Measurements from ENCODE around the gene IKZF3.
A peak's percentile ranks its signal among the peaks of the same experiment; 100 is the strongest.

IKZF3 gene

GRCh38 chr17:39818358-39819000, 45.6 kb downstream of the IKZF3 start:
- Histone ChIP-seq H3K9me3 (ENCODE audit: low read depth, low read length) (no peaks in the 10 kb centered on the region; the same call in 1 of the 2 replicates), H3K9ac (ENCODE audit: insufficient read length) (no peak overlapping the region), H3K36me3 (ENCODE audit: insufficient read depth, low read length) (no peaks in the 10 kb centered on the region), H3K27ac (no peak overlapping the region), H3K4me3 (no peak overlapping the region)
- TF ChIP-seq EZH2 (IDR thresholded peaks at IDR 0.05) (no peak), FOXP2 (optimal IDR thresholded peaks at IDR 0.05; ENCODE audit: control extremely low read depth, extremely low read length, insufficient read depth) (no peak), POLR2AphosphoS5 (IDR thresholded peaks at IDR 0.05; ENCODE audit: borderline replicate concordance, low read depth, low read length) (no peak)
- no peak for DNase-seq (ENCODE audit: low read depth, low spot score)

GRCh38 chr17:39816272-39816671, 47.8 kb downstream of the IKZF3 start:
- no peak for DNase-seq (ENCODE audit: low read depth, low spot score)
- Histone ChIP-seq H3K27ac (no peak overlapping the region), H3K9ac (ENCODE audit: insufficient read length) (no peak overlapping the region), H3K36me3 (ENCODE audit: insufficient read depth, low read length) (no peaks in the 10 kb centered on the region), H3K4me3 (no peak overlapping the region), H3K9me3 (ENCODE audit: low read depth, low read length) (no peaks in the 10 kb centered on the region)
- TF ChIP-seq POLR2AphosphoS5 (IDR thresholded peaks at IDR 0.05; ENCODE audit: borderline replicate concordance, low read depth, low read length), result no peak
- no peak for TF ChIP-seq EZH2 (IDR thresholded peaks at IDR 0.05)
- no peak for TF ChIP-seq FOXP2 (optimal IDR thresholded peaks at IDR 0.05; ENCODE audit: control extremely low read depth, extremely low read length, insufficient read depth)

- Histone ChIP-seq H3K27ac (no peak overlapping the region), H3K36me3 (ENCODE audit: insufficient read depth, low read length) (no peaks in the 10 kb centered on the region), H3K4me3 (no peak overlapping the region), H3K9ac (ENCODE audit: insufficient read length) (no peak overlapping the region), H3K9me3 (ENCODE audit: low read depth, low read length) (no peaks in the 10 kb centered on the region)
- no peak for TF ChIP-seq FOXP2 (optimal IDR thresholded peaks at IDR 0.05; ENCODE audit: control extremely low read depth, extremely low read length, insufficient read depth)
- TF ChIP-seq POLR2AphosphoS5 (IDR thresholded peaks at IDR 0.05; ENCODE audit: borderline replicate concordance, low read depth, low read length), result no peak
- no peak for TF ChIP-seq EZH2 (IDR thresholded peaks at IDR 0.05)
- DNase-seq (ENCODE audit: low read depth, low spot score), result no peak
Observed at GRCh38 chr17:39814497-39814896, 49.6 kb downstream of the IKZF3 start.

- TF ChIP-seq EZH2 (IDR thresholded peaks at IDR 0.05) (no peak), POLR2AphosphoS5 (IDR thresholded peaks at IDR 0.05; ENCODE audit: borderline replicate concordance, low read depth, low read length) (no peak), FOXP2 (optimal IDR thresholded peaks at IDR 0.05; ENCODE audit: control extremely low read depth, extremely low read length, insufficient read depth) (no peak)
- H3K27ac ChIP-seq, result no peak overlapping the region
- no peak overlapping the region for H3K4me3 ChIP-seq
- no peaks in the 10 kb centered on the region for H3K36me3 ChIP-seq (ENCODE audit: insufficient read depth, low read length)
- H3K9ac ChIP-seq (ENCODE audit: insufficient read length), result no peak overlapping the region
- DNase-seq (ENCODE audit: low read depth, low spot score), result no peak
- H3K9me3 ChIP-seq (ENCODE audit: low read depth, low read length), result no peaks in the 10 kb centered on the region
Observed at GRCh38 chr17:39813631-39814030, 50.5 kb downstream of the IKZF3 start.

- H3K9ac ChIP-seq (ENCODE audit: insufficient read length), result no peak overlapping the region
- DNase-seq (ENCODE audit: low read depth, low spot score), result no peak
- no peak overlapping the region for H3K4me3 ChIP-seq
- no peaks in the 10 kb centered on the region for H3K9me3 ChIP-seq (ENCODE audit: low read depth, low read length)
- TF ChIP-seq POLR2AphosphoS5 (IDR thresholded peaks at IDR 0.05; ENCODE audit: borderline replicate concordance, low read depth, low read length) (no peak), EZH2 (IDR thresholded peaks at IDR 0.05) (no peak), FOXP2 (optimal IDR thresholded peaks at IDR 0.05; ENCODE audit: control extremely low read depth, extremely low read length, insufficient read depth) (no peak)
- no peak overlapping the region for H3K27ac ChIP-seq
- H3K36me3 ChIP-seq (ENCODE audit: insufficient read depth, low read length), result no peaks in the 10 kb centered on the region
Observed at GRCh38 chr17:39812466-39812865, 51.6 kb downstream of the IKZF3 start.

- Histone ChIP-seq H3K4me3 (no peak overlapping the region), H3K9me3 (ENCODE audit: low read depth, low read length) (no peaks in the 10 kb centered on the region), H3K27ac (no peak overlapping the region), H3K9ac (ENCODE audit: insufficient read length) (no peak overlapping the region), H3K36me3 (ENCODE audit: insufficient read depth, low read length) (no peaks in the 10 kb centered on the region)
- no peak for DNase-seq (ENCODE audit: low read depth, low spot score)
- no peak for TF ChIP-seq POLR2AphosphoS5 (IDR thresholded peaks at IDR 0.05; ENCODE audit: borderline replicate concordance, low read depth, low read length)
Observed at GRCh38 chr17:39810939-39811728, 53.0 kb downstream of the IKZF3 start.

- H3K27ac ChIP-seq, result no peak overlapping the region
- no peak for DNase-seq (ENCODE audit: low read depth, low spot score)
- no peaks in the 10 kb centered on the region for H3K36me3 ChIP-seq (ENCODE audit: insufficient read depth, low read length)
- no peak overlapping the region for H3K9ac ChIP-seq (ENCODE audit: insufficient read length)
- TF ChIP-seq FOXP2 (optimal IDR thresholded peaks at IDR 0.05; ENCODE audit: control extremely low read depth, extremely low read length, insufficient read depth), result no peak
- no peak for TF ChIP-seq POLR2AphosphoS5 (IDR thresholded peaks at IDR 0.05; ENCODE audit: borderline replicate concordance, low read depth, low read length)
- TF ChIP-seq EZH2 (IDR thresholded peaks at IDR 0.05), result no peak
- no peak overlapping the region for H3K4me3 ChIP-seq
- no peaks in the 10 kb centered on the region for H3K9me3 ChIP-seq (ENCODE audit: low read depth, low read length)
Observed at GRCh38 chr17:39809221-39809620, 54.9 kb downstream of the IKZF3 start.

GRCh38 chr17:39808409-39808997, 55.6 kb downstream of the IKZF3 start:
- H3K4me3 ChIP-seq, result no peak overlapping the region
- H3K9me3 ChIP-seq (ENCODE audit: low read depth, low read length), result no peaks in the 10 kb centered on the region
- no peak overlapping the region for H3K9ac ChIP-seq (ENCODE audit: insufficient read length)
- no peak for DNase-seq (ENCODE audit: low read depth, low spot score)
- H3K36me3 ChIP-seq (ENCODE audit: insufficient read depth, low read length), result no peaks in the 10 kb centered on the region
- H3K27ac ChIP-seq, result 0 out of 2 replicates have a peak overlapping the region, but pooled peaks have one; percentile 38
- no peak for TF ChIP-seq EZH2 (IDR thresholded peaks at IDR 0.05)
- TF ChIP-seq POLR2AphosphoS5 (IDR thresholded peaks at IDR 0.05; ENCODE audit: borderline replicate concordance, low read depth, low read length), result no peak
- no peak for TF ChIP-seq FOXP2 (optimal IDR thresholded peaks at IDR 0.05; ENCODE audit: control extremely low read depth, extremely low read length, insufficient read depth)

Data from SK-N-MC (cell line).